HL-60/S4 treated with phorbol 12-myristate 13-acetate at 8.2 ng/mL for 4 days and 3 days (cell line): Measurements from ENCODE around the gene NTRK2.

Source experiments
- in situ Hi-C: fragments of 300-500 bp; cut with MboI; formaldehyde crosslinking; loops from 2 replicates; pipeline ENCODE4 v1.15.0; 2022; ENCODE audit warnings: low sequenced_read_pairs

Gene NTRK2

GRCh38 chr9:84778570-84778969 lies 109.0 kb downstream of the NTRK2 start:
- in situ Hi-C loops = loop anchor here (25.0 kb wide), 1 partner anchor 366 kb away; no protein-coding TSS in a partner anchor

- in situ Hi-C loops = loop anchor here (25.0 kb wide), 1 partner anchor 368 kb away; no protein-coding TSS in a partner anchor
Measured at GRCh38 chr9:84779883-84780282, 110.4 kb downstream of the NTRK2 start.

GRCh38 chr9:84780385-84780784 lies 110.9 kb downstream of the NTRK2 start:
- in situ Hi-C loops = loop anchor here (25.0 kb wide), 1 partner anchor 368 kb away; no protein-coding TSS in a partner anchor

- in situ Hi-C loops = loop anchor here (25.0 kb wide), 1 partner anchor 369 kb away; no protein-coding TSS in a partner anchor
Measured at GRCh38 chr9:84781458-84781857, 111.9 kb downstream of the NTRK2 start.

GRCh38 chr9:84781931-84782866 lies 112.7 kb downstream of the NTRK2 start:
- in situ Hi-C loops = loop anchor here (25.0 kb wide), 1 partner anchor 370 kb away; no protein-coding TSS in a partner anchor

GRCh38 chr9:84785792-84786547 lies 116.4 kb downstream of the NTRK2 start:
- in situ Hi-C loops = loop anchor here (25.0 kb wide), 1 partner anchor 374 kb away; no protein-coding TSS in a partner anchor

- in situ Hi-C loops = loop anchor here (25.0 kb wide), 1 partner anchor 377 kb away; no protein-coding TSS in a partner anchor
Measured at GRCh38 chr9:84788803-84789462, 119.4 kb downstream of the NTRK2 start.

- in situ Hi-C loops = loop anchor here (25.0 kb wide), 1 partner anchor 377 kb away; no protein-coding TSS in a partner anchor
Measured at GRCh38 chr9:84789463-84789830, 119.9 kb downstream of the NTRK2 start.

GRCh38 chr9:84791643-84792042 lies 122.1 kb downstream of the NTRK2 start:
- in situ Hi-C loops = loop anchor here (25.0 kb wide), 1 partner anchor 379 kb away; no protein-coding TSS in a partner anchor

GRCh38 chr9:84793251-84793650 lies 123.7 kb downstream of the NTRK2 start:
- in situ Hi-C loops = loop anchor here (25.0 kb wide), 1 partner anchor 381 kb away; no protein-coding TSS in a partner anchor

- in situ Hi-C loops = loop anchor here (25.0 kb wide), 1 partner anchor 383 kb away; no protein-coding TSS in a partner anchor
Measured at GRCh38 chr9:84794981-84795637, 125.6 kb downstream of the NTRK2 start.

GRCh38 chr9:84796404-84796803 lies 126.9 kb downstream of the NTRK2 start:
- in situ Hi-C loops = loop anchor here (25.0 kb wide), 1 partner anchor 384 kb away; no protein-coding TSS in a partner anchor

- in situ Hi-C loops = loop anchor here (25.0 kb wide), 1 partner anchor 387 kb away; no protein-coding TSS in a partner anchor
Measured at GRCh38 chr9:84799251-84799650, 129.7 kb downstream of the NTRK2 start.

- in situ Hi-C loops = no loop called here
Measured at GRCh38 chr9:84804951-84805694, 135.6 kb downstream of the NTRK2 start.

GRCh38 chr9:84807431-84807830 lies 137.9 kb downstream of the NTRK2 start:
- in situ Hi-C loops = no loop called here

- in situ Hi-C loops = no loop called here
Measured at GRCh38 chr9:84807870-84808390, 138.4 kb downstream of the NTRK2 start.

- in situ Hi-C loops = no loop called here
Measured at GRCh38 chr9:84808416-84808815, 138.9 kb downstream of the NTRK2 start.

- in situ Hi-C loops = no loop called here
Measured at GRCh38 chr9:84811072-84811750, 141.7 kb downstream of the NTRK2 start.
